HG02623 (cell line): ENCODE data around the gene SLC44A1.

Experiments
- ATAC-seq: cut with Tn5 transposase; IDR thresholded peaks from one replicate; pipeline ENCODE4 v1.9.1; 2021; ENCODE audit warnings: moderate library complexity; ENCODE audit not compliant: unreplicated experiment

SLC44A1 gene

GRCh38 chr9:105269593-105269992, 25.1 kb downstream of the SLC44A1 start:
- ATAC-seq: no peak

- ATAC-seq: no peak
These were observed 26.3 kb downstream of the SLC44A1 start for GRCh38 chr9:105270711-105271110.

GRCh38 chr9:105273731-105274130, 29.3 kb downstream of the SLC44A1 start:
- no peak for ATAC-seq

GRCh38 chr9:105275111-105275510, 30.7 kb downstream of the SLC44A1 start:
- ATAC-seq: no peak

GRCh38 chr9:105275938-105276337, 31.5 kb downstream of the SLC44A1 start:
- no peak for ATAC-seq

- no peak for ATAC-seq
These were observed 34.3 kb downstream of the SLC44A1 start for GRCh38 chr9:105278751-105279150.

GRCh38 chr9:105280691-105281090, 36.2 kb downstream of the SLC44A1 start:
- no peak for ATAC-seq

GRCh38 chr9:105281272-105281671, 36.8 kb downstream of the SLC44A1 start:
- ATAC-seq: no peak

GRCh38 chr9:105281926-105282325, 37.5 kb downstream of the SLC44A1 start:
- no peak for ATAC-seq

- no peak for ATAC-seq
These were observed 38.6 kb downstream of the SLC44A1 start for GRCh38 chr9:105282870-105283621.

- no peak for ATAC-seq
These were observed 39.3 kb downstream of the SLC44A1 start for GRCh38 chr9:105283795-105284194.

GRCh38 chr9:105284463-105284862, 40.0 kb downstream of the SLC44A1 start:
- no peak for ATAC-seq

- no peak for ATAC-seq
These were observed 41.6 kb downstream of the SLC44A1 start for GRCh38 chr9:105286098-105286497.

- no peak for ATAC-seq
These were observed 44.9 kb downstream of the SLC44A1 start for GRCh38 chr9:105289305-105289704.

- ATAC-seq: no peak
These were observed 46.0 kb downstream of the SLC44A1 start for GRCh38 chr9:105290418-105290817.

- no peak for ATAC-seq
These were observed 46.5 kb downstream of the SLC44A1 start for GRCh38 chr9:105290954-105291353.

GRCh38 chr9:105291422-105291859, 47.0 kb downstream of the SLC44A1 start:
- no peak for ATAC-seq

GRCh38 chr9:105291938-105292337, 47.5 kb downstream of the SLC44A1 start:
- no peak for ATAC-seq

GRCh38 chr9:105293408-105293807, 49.0 kb downstream of the SLC44A1 start:
- no peak for ATAC-seq

GRCh38 chr9:105295201-105295550, 50.7 kb downstream of the SLC44A1 start:
- no peak for ATAC-seq

GRCh38 chr9:105295986-105296385, 51.5 kb downstream of the SLC44A1 start:
- ATAC-seq: no peak

GRCh38 chr9:105296445-105296844, 52.0 kb downstream of the SLC44A1 start:
- no peak for ATAC-seq

- ATAC-seq: no peak
These were observed 52.4 kb downstream of the SLC44A1 start for GRCh38 chr9:105296877-105297287.
